OCI-LY3 (cell line): ENCODE results near the gene CDC37.

ENCODE experiments used
- H2AFZ ChIP-seq: fragments of 200-600, 300-600 bp; shearing (Covaris generic); 2 replicates; pipeline ENCODE4 v1.6.0; 2014; ENCODE audit warnings: antibody characterized with exemption, low read depth, low read length
- H3K27ac ChIP-seq: fragments of 200-600, 300-600 bp; sonication (generic); 2 replicates; pipeline ENCODE4 v1.5.1; 2014; ENCODE audit warnings: mild to moderate bottlenecking, low read length, moderate library complexity, mixed read lengths
- H3K27me3 ChIP-seq: fragments of 200-600, 300-600 bp; sonication (generic); 2 replicates; pipeline ENCODE4 v1.6.1; 2014; ENCODE audit warnings: low read depth, low read length, mixed read lengths
- H3K36me3 ChIP-seq: fragments of 200-600, 300-600 bp; sonication (generic); replicated peaks from 2 replicates; pipeline ENCODE3; 2014; ENCODE audit warnings: low read depth, low read length, mixed read lengths
- H3K4me1 ChIP-seq: fragments of 300-600, 200-600 bp; sonication (generic); 2 replicates; pipeline ENCODE4 v1.6.1; 2014; ENCODE audit warnings: low read length, mixed read lengths
- H3K4me2 ChIP-seq: fragments of 200-600, 300-600 bp; sonication (generic); 2 replicates; pipeline ENCODE4 v1.6.1; 2014; ENCODE audit warnings: low read length, mixed read lengths
- H3K4me3 ChIP-seq: fragments of 300-600, 200-600 bp; sonication (generic); 2 replicates; pipeline ENCODE4 v1.5.1; 2014; ENCODE audit warnings: antibody characterized with exemption, mild to moderate bottlenecking, low read length, moderate library complexity
- H3K79me2 ChIP-seq: fragments of 300-600, 200-600 bp; shearing (Covaris generic); 2 replicates; pipeline ENCODE4 v1.6.1; 2014; ENCODE audit warnings: mild to moderate bottlenecking, low read length, mixed read lengths
- H3K9ac ChIP-seq: fragments of 300-600, 200-600 bp; shearing (Covaris generic); 2 replicates; pipeline ENCODE4 v1.6.0; 2014; ENCODE audit warnings: mild to moderate bottlenecking, low read length, moderate library complexity
- H3K9me3 ChIP-seq: fragments of 200-600, 300-600 bp; shearing (Covaris generic); 2 replicates; pipeline ENCODE4 v1.6.1; 2014; ENCODE audit warnings: low read length, mixed read lengths; ENCODE audit not compliant: insufficient read depth
- H4K20me1 ChIP-seq: fragments of 200-600, 300-600 bp; sonication (generic); 2 replicates; pipeline ENCODE4 v1.6.1; 2016; ENCODE audit warnings: low read length, mixed read lengths; ENCODE audit not compliant: insufficient read depth
- EZH2phosphoT487 ChIP-seq: fragments of 200-600 bp; shearing (Covaris generic); IDR thresholded peaks from 2 replicates; pipeline ENCODE4 v1.6.1; 2018; ENCODE audit warnings: antibody characterized with exemption, mixed run types, low read depth
- TF ChIP-seq, protein P1 (sequence below): fragments of 200-600, 300-600 bp; sonication (generic); IDR thresholded peaks from 2 replicates; pipeline ENCODE4 v1.5.1; 2014; ENCODE audit warnings: antibody characterized with exemption, low read length, low read depth

CDC37 gene

DNA sequence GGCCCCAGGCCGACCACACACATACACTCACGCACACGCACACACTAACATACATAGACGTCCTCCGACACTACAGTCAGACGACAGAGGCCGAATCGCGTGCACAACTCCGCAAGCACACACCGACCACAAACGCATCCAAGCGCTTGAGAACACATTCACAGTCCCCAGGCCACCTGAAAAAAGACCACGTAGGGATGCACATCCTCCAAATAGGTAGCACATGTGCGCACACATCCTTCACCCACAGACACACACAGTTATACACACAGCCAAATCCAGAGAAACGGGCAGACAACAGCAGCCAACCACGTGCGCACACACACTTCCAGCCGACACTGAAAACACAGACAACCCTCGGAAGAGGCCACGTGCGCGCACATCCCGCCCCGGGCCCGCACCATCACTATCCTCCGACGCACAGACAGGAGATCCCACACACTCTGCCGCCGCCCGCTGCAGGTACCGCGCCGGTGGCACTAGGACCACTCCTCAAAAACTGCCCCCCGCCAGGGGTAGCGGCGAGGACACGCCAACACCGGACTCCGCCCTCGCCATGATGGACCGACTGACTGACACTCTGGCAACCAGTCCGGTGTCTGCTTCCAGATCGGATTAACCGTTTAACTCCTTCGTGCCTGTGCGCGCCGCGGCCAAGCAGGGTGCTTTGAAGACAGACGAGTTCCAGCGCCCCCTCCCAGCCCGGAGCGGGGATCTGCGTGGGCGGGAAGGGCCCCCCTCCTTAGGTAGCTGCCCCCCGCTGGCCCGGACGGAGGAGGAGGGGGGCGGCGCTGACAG, 16.5 kb upstream of the CDC37 start:
- no peak overlapping the region; the same call in 1 of the 2 replicates for H3K9ac ChIP-seq
- H3K4me1 ChIP-seq: peaks cover 37% of the 10 kb centered on the region
- H3K79me2 ChIP-seq: no peaks in the 10 kb centered on the region
- H3K27ac ChIP-seq: no peak overlapping the region
- H2AFZ ChIP-seq: no peak overlapping the region
- 0 out of 2 replicates have a peak, but pooled peaks have one; percentile 31 for TF ChIP-seq EZH2phosphoT487
- TF ChIP-seq, protein P1, sequence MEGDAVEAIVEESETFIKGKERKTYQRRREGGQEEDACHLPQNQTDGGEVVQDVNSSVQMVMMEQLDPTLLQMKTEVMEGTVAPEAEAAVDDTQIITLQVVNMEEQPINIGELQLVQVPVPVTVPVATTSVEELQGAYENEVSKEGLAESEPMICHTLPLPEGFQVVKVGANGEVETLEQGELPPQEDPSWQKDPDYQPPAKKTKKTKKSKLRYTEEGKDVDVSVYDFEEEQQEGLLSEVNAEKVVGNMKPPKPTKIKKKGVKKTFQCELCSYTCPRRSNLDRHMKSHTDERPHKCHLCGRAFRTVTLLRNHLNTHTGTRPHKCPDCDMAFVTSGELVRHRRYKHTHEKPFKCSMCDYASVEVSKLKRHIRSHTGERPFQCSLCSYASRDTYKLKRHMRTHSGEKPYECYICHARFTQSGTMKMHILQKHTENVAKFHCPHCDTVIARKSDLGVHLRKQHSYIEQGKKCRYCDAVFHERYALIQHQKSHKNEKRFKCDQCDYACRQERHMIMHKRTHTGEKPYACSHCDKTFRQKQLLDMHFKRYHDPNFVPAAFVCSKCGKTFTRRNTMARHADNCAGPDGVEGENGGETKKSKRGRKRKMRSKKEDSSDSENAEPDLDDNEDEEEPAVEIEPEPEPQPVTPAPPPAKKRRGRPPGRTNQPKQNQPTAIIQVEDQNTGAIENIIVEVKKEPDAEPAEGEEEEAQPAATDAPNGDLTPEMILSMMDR: no peak
- peak overlapping the region; percentile 63 for H3K4me3 ChIP-seq
- no peaks in the 10 kb centered on the region for H4K20me1 ChIP-seq
- no peaks in the 10 kb centered on the region for H3K9me3 ChIP-seq
- H3K36me3 ChIP-seq: no peaks in the 10 kb centered on the region
- peaks cover 56% of the 10 kb centered on the region for H3K27me3 ChIP-seq
- H3K4me2 ChIP-seq: peak overlapping the region; percentile 59

GRCh38 chr19:10419200-10419645, 15.9 kb upstream of the CDC37 start:
- H3K27ac ChIP-seq: no peak overlapping the region
- no peaks in the 10 kb centered on the region for H3K79me2 ChIP-seq
- H4K20me1 ChIP-seq: no peaks in the 10 kb centered on the region
- peak overlapping the region; percentile 59 for H3K4me2 ChIP-seq
- peaks cover 56% of the 10 kb centered on the region for H3K27me3 ChIP-seq
- TF ChIP-seq EZH2phosphoT487: no peak
- TF ChIP-seq, protein P1: no peak
- H3K4me3 ChIP-seq: peak overlapping the region; percentile 63
- H3K9ac ChIP-seq: peak overlapping the region; percentile 12; the same call in 1 of the 2 replicates
- no peaks in the 10 kb centered on the region for H3K36me3 ChIP-seq
- peaks cover 34% of the 10 kb centered on the region for H3K4me1 ChIP-seq
- H3K9me3 ChIP-seq: no peaks in the 10 kb centered on the region
- no peak overlapping the region for H2AFZ ChIP-seq

- H4K20me1 ChIP-seq: no peaks in the 10 kb centered on the region
- H3K9me3 ChIP-seq: no peaks in the 10 kb centered on the region
- no peak overlapping the region for H2AFZ ChIP-seq
- H3K4me1 ChIP-seq: peaks cover 30% of the 10 kb centered on the region
- peak overlapping the region; percentile 63 for H3K4me3 ChIP-seq
- peak overlapping the region; percentile 12; the same call in 1 of the 2 replicates for H3K9ac ChIP-seq
- peak overlapping the region; percentile 59 for H3K4me2 ChIP-seq
- H3K36me3 ChIP-seq: no peaks in the 10 kb centered on the region
- peaks cover 52% of the 10 kb centered on the region for H3K27me3 ChIP-seq
- no peaks in the 10 kb centered on the region for H3K79me2 ChIP-seq
- no peak for TF ChIP-seq EZH2phosphoT487
- TF ChIP-seq, protein P1: peak; percentile 16; the same call in 1 of the 2 replicates
- H3K27ac ChIP-seq: no peak overlapping the region
These were observed 15.3 kb upstream of the CDC37 start for GRCh38 chr19:10418485-10419199.

GRCh38 chr19:10418235-10418484, 14.8 kb upstream of the CDC37 start:
- Histone ChIP-seq H3K4me2 (0 out of 2 replicates have a peak overlapping the region, but pooled peaks have one; percentile 59), H3K4me3 (no peak overlapping the region), H3K4me1 (peaks cover 29% of the 10 kb centered on the region), H3K27ac (no peak overlapping the region), H3K9ac (no peak overlapping the region), H4K20me1 (no peaks in the 10 kb centered on the region), H2AFZ (no peak overlapping the region), H3K9me3 (no peaks in the 10 kb centered on the region), H3K27me3 (peaks cover 48% of the 10 kb centered on the region), H3K79me2 (no peaks in the 10 kb centered on the region), H3K36me3 (no peaks in the 10 kb centered on the region)
- TF ChIP-seq, protein P1: no peak
- TF ChIP-seq EZH2phosphoT487: no peak
